Spleen (tissue), 7 donors: ENCODE results near the gene GRK7.

Experiments used
- CTCF ChIP-seq, 11 experiments: fragments of 200-600 bp in 7 of 11; fragments of 450-650 bp in 4 of 11; sonication (generic) in 4 of 11; IDR thresholded peaks in 8 of 11; conservative IDR thresholded peaks in 3 of 11; 1 replicate in 7 of 11; 2 replicates in 4 of 11; pipeline versions ENCODE4 v1.4.0 to v1.8.0; 2016 to 2021; ENCODE audit warnings: antibody characterized with exemption in 11 of 11, inconsistent platforms in 4 of 11, mild to moderate bottlenecking in 1 of 11
- POLR2A ChIP-seq, 3 donors: fragments of 450-650 bp; IDR thresholded peaks; one replicate each; pipeline ENCODE4 v1.5.1; 2017; ENCODE audit warnings: antibody characterized with exemption in 3 of 3, mild to moderate bottlenecking in 1 of 3
- donor health status: DM: no; HTN: no; CAD: no; lungs with moderate emphysema.
- donor health status: DM: no; HTN: no; CAD: no.
- donor health status: DM: no; HTN: no; CAD: no.

- no peak for TF ChIP-seq CTCF (IDR thresholded peaks at IDR 0.05 in 8 of 11, conservative IDR thresholded peaks at IDR 0.05 in 3 of 11)
- no peak for TF ChIP-seq POLR2A (IDR thresholded peaks at IDR 0.05)
Observed at GRCh38 chr3:141737093-141737492, 26.1 kb upstream of the GRK7 start.
